ENCODE results near the gene SLC25A45.
"Not testable (repeated sequence)": the region's sequence is repeated elsewhere in the genome, so short reads cannot be mapped to it uniquely, and the experiment has no call there.

DNA sequence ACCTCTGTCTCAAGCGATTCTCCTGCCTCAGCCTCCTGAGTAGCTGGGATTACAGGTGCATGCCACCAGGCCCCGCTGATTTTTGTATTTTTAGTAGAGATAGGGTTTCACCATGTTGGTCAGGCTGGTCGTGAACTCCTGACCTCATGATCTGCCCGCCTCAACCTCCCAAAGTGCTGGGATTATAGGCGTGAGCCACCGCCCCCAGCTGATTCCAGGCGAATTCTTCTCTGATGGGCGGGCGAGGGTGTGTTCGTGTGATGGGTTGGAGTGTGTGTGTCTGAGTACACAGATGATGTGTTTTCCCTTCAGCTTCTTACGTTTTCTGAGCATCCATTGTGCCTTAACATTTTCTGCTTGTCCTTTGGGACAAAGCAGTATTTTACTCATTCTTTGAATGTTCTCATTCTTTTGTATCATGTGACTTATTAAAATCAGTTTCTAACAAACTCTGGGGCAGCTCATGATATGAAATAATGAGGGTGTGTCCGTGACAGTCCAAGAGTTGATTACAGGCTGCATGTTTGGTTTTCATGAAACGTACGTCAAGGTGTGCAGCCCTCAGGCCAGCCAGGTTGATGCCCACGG is 30.7 kb upstream of the SLC25A45 start:
- TF ChIP-seq, protein P1, sequence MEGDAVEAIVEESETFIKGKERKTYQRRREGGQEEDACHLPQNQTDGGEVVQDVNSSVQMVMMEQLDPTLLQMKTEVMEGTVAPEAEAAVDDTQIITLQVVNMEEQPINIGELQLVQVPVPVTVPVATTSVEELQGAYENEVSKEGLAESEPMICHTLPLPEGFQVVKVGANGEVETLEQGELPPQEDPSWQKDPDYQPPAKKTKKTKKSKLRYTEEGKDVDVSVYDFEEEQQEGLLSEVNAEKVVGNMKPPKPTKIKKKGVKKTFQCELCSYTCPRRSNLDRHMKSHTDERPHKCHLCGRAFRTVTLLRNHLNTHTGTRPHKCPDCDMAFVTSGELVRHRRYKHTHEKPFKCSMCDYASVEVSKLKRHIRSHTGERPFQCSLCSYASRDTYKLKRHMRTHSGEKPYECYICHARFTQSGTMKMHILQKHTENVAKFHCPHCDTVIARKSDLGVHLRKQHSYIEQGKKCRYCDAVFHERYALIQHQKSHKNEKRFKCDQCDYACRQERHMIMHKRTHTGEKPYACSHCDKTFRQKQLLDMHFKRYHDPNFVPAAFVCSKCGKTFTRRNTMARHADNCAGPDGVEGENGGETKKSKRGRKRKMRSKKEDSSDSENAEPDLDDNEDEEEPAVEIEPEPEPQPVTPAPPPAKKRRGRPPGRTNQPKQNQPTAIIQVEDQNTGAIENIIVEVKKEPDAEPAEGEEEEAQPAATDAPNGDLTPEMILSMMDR (IDR thresholded peaks at IDR 0.05; ENCODE audit: insufficient read depth, low read depth, low read length), result not testable (repeated sequence)
- not testable (repeated sequence) for TF ChIP-seq EZH2 (IDR thresholded peaks at IDR 0.05; ENCODE audit: insufficient read depth, low read length)
